ENCODE data around the gene AFF1.

- TF ChIP-seq POLR2A (IDR thresholded peaks at IDR 0.05; ENCODE audit: low read length) (no peak), GATA1 (IDR thresholded peaks at IDR 0.05; ENCODE audit: low read depth, low read length) (no peak)
These were observed 71.5 kb downstream of the AFF1 start for GRCh38 chr4:87006426-87006675.

All from erythroblast (primary cell).